ENCODE results near the gene CHCHD6. TPM values are rescaled to one million over a fixed set of nuclear protein-coding genes. Genes with fewer than 3 reads are reported as not detected.

The CHCHD6 gene
- total RNA-seq, 1 experiment from 2014 or later: 36.3 TPM

GRCh38 chr3:126970921-126971320 lies 266.9 kb downstream of the CHCHD6 start:
- no peak overlapping the region for H3K9ac ChIP-seq (ENCODE audit: low read length)

More at GRCh38 chr3:126970921-126971320, 266.9 kb downstream of the CHCHD6 start:
- RAD21 ChIA-PET (ENCODE audit: low non-redundant PET in 1 of 2, low total read pairs in 2 of 2, uncharacterized antibody in 2 of 2, unreplicated experiment in 2 of 2): no interaction called here
- Histone ChIP-seq H3K9me3 (ENCODE audit: control insufficient read depth in 1 of 2, insufficient read depth in 1 of 2, low read depth in 1 of 2, low read length in 2 of 2) (peaks cover 7 to 11% of the 10 kb centered on the region in 2 experiments; a peak in 3 of 4 replicates), H2AFZ (ENCODE audit: low read depth, low read length, poor library complexity, severe bottlenecking) (no peak overlapping the region), H3K9me2 (ENCODE audit: insufficient read depth) (no peaks in the 10 kb centered on the region), H3K79me2 (ENCODE audit: insufficient read depth, low read length) (no peaks in the 10 kb centered on the region), H4K20me1 (ENCODE audit: insufficient read depth) (no peaks in the 10 kb centered on the region), H3K27ac (ENCODE audit: low read depth, low read length) (no peak overlapping the region), H3K4me2 (ENCODE audit: low read length) (no peak overlapping the region), H3K27me3 (ENCODE audit: insufficient read depth, low read length) (no peaks in the 10 kb centered on the region; the same call in 1 of the 2 replicates), H3K4me1 (ENCODE audit: control insufficient read depth in 1 of 2, insufficient read depth in 2 of 2, low read length in 2 of 2) (no peaks in the 10 kb centered on the region), H3K36me3 (ENCODE audit: control insufficient read depth in 1 of 2, insufficient read depth in 2 of 2, low read length in 2 of 2) (no peaks in the 10 kb centered on the region), H3K4me3 (replicated peaks in 1 of 2; ENCODE audit: low read depth in 1 of 2, low read length in 2 of 2) (no peak overlapping the region)
- CTCF ChIA-PET: interaction anchor here (1.5 kb wide), 1 partner anchor 12 kb away, joined by 5 read pairs; the partner anchor contains the start of gene PLXNA1
- no TSS peak for BruUV-seq (replicated peaks)
- DNase-seq (ENCODE audit: low read depth, low spot score) (no peak), ATAC-seq (no peak)
- POLR2A ChIA-PET: no interaction called here
- intact Hi-C loops (cut with micrococcal nuclease): no loop called here
- no peak for TF ChIP-seq ATF3 (IDR thresholded peaks at IDR 0.05)
- TF ChIP-seq FOSL1 (IDR thresholded peaks at IDR 0.05; ENCODE audit: low read depth): no peak
- TF ChIP-seq EGR1 (IDR thresholded peaks at IDR 0.05; ENCODE audit: low read depth): no peak
- TF ChIP-seq ZBTB33 (IDR thresholded peaks at IDR 0.05; ENCODE audit: extremely low read depth, insufficient replicate concordance, low read length): no peak
- TF ChIP-seq SRF (IDR thresholded peaks at IDR 0.05; ENCODE audit: low read depth): no peak
- TF ChIP-seq SP1 (IDR thresholded peaks at IDR 0.05; ENCODE audit: low read depth): no peak
- TF ChIP-seq ELF1 (IDR thresholded peaks at IDR 0.05; ENCODE audit: borderline replicate concordance, low read depth): no peak
- no peak for TF ChIP-seq JUND (IDR thresholded peaks at IDR 0.05)
- no peak for TF ChIP-seq SIN3A (IDR thresholded peaks at IDR 0.05; ENCODE audit: low read depth)
- no peak for TF ChIP-seq ZNF274 (IDR thresholded peaks at IDR 0.05; ENCODE audit: low read depth, low read length)
- TF ChIP-seq CBX3 (IDR thresholded peaks at IDR 0.05; ENCODE audit: low read depth): no peak
- no peak for TF ChIP-seq POLR2AphosphoS5 (IDR thresholded peaks at IDR 0.05; ENCODE audit: low read depth, low read length)
- no peak for TF ChIP-seq CEBPB (IDR thresholded peaks at IDR 0.05; ENCODE audit: low read depth)
- no peak for TF ChIP-seq YY1 (IDR thresholded peaks at IDR 0.05; ENCODE audit: extremely low read depth, insufficient replicate concordance, low read depth, low read length)
- TF ChIP-seq, protein P1, sequence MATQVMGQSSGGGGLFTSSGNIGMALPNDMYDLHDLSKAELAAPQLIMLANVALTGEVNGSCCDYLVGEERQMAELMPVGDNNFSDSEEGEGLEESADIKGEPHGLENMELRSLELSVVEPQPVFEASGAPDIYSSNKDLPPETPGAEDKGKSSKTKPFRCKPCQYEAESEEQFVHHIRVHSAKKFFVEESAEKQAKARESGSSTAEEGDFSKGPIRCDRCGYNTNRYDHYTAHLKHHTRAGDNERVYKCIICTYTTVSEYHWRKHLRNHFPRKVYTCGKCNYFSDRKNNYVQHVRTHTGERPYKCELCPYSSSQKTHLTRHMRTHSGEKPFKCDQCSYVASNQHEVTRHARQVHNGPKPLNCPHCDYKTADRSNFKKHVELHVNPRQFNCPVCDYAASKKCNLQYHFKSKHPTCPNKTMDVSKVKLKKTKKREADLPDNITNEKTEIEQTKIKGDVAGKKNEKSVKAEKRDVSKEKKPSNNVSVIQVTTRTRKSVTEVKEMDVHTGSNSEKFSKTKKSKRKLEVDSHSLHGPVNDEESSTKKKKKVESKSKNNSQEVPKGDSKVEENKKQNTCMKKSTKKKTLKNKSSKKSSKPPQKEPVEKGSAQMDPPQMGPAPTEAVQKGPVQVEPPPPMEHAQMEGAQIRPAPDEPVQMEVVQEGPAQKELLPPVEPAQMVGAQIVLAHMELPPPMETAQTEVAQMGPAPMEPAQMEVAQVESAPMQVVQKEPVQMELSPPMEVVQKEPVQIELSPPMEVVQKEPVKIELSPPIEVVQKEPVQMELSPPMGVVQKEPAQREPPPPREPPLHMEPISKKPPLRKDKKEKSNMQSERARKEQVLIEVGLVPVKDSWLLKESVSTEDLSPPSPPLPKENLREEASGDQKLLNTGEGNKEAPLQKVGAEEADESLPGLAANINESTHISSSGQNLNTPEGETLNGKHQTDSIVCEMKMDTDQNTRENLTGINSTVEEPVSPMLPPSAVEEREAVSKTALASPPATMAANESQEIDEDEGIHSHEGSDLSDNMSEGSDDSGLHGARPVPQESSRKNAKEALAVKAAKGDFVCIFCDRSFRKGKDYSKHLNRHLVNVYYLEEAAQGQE (IDR thresholded peaks at IDR 0.05; ENCODE audit: low read depth): no peak
- TF ChIP-seq RAD21 (IDR thresholded peaks at IDR 0.05; ENCODE audit: low read depth): no peak
- no peak for TF ChIP-seq EZH2 (IDR thresholded peaks at IDR 0.05)
- no peak for TF ChIP-seq MAX (IDR thresholded peaks at IDR 0.05)

All from HCT116 (cell line).